Posterior cingulate gyrus (tissue), 11 donors: ENCODE measurements around the gene PCDH9.
A peak's percentile ranks its signal among the peaks of the same experiment; 100 is the strongest.

ENCODE experiments used
- DNase-seq, 10 donors: peaks; one replicate each; pipeline versions ENCODE4 v3.0.0 to v3.0.0-alpha.2; 2020 to 2021; ENCODE audit warnings: mixed read lengths in 3 of 10
- intact Hi-C: fragments of 100-400 bp; cut with DNase I; formaldehyde crosslinking; loops from one replicate; pipeline ENCODE4 v1.15.1; 2023

PCDH9 gene

DNA sequence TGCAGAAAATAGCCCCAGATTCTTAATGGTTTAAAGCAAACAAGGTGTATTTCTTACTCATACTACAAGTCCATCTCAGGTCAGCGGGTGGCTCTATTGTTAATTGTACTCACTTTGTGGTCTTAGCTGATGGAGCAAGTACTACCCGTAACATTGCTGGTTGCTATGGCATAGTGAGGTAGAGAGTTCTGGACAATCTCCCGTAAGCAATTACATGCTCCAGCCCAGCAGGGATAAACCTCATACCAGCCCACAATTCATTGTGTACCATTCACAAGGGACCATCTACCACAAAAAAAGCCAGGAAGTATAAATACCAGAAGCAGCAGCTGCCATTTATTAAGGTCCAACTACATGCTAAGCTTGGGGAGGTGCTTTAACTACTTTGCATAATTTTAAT is 167.1 kb downstream of the PCDH9 start:
- intact Hi-C loops, result loop anchor here (5.0 kb wide), 1 partner anchor 71 kb away; no protein-coding TSS in a partner anchor
- DNase-seq, result no peak

GRCh38 chr13:67062160-67062559 is 168.0 kb downstream of the PCDH9 start:
- DNase-seq, result no peak
- intact Hi-C loops, result loop anchor here (5.0 kb wide), 1 partner anchor 70 kb away; no protein-coding TSS in a partner anchor

GRCh38 chr13:67061750-67062149 is 168.4 kb downstream of the PCDH9 start:
- intact Hi-C loops, result loop anchor here (5.0 kb wide), 1 partner anchor 69 kb away; no protein-coding TSS in a partner anchor
- no peak for DNase-seq

GRCh38 chr13:67052550-67053490 is 177.3 kb downstream of the PCDH9 start:
- intact Hi-C loops, result no loop called here

GRCh38 chr13:67049744-67050143 is 180.4 kb downstream of the PCDH9 start:
- intact Hi-C loops, result no loop called here
- DNase-seq, result no peak

More at GRCh38 chr13:67052550-67053490, 177.3 kb downstream of the PCDH9 start:
- DNase-seq, result peak in 1 of 10 donors; percentile 60

GRCh38 chr13:67048821-67049150 is 181.3 kb downstream of the PCDH9 start:
- intact Hi-C loops, result no loop called here
- DNase-seq, result no peak

GRCh38 chr13:67048084-67048820 is 181.9 kb downstream of the PCDH9 start:
- no peak for DNase-seq
- intact Hi-C loops, result no loop called here

GRCh38 chr13:67045357-67045756 is 184.8 kb downstream of the PCDH9 start:
- no peak for DNase-seq
- intact Hi-C loops, result no loop called here

- intact Hi-C loops, result no loop called here
- DNase-seq, result no peak
Measured at GRCh38 chr13:67043901-67044300, 186.2 kb downstream of the PCDH9 start.

DNA sequence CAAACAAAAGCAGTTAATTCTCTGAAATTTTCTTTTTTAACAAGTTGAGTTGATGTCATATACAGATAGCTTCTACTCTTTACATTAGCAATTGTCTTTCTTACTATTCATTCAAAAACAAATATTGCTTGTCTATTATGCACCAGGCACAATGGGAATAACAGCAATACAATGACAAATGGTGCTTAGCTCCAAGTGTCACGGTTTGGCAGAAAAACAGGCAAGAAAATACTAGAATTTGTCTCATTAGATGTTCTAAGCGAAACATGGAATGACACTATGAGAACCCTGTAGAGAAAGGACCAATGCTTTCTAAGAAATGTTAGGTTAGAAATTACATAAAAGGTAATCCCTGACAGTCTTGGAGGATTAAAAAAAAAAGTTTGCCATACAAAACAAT is 187.6 kb downstream of the PCDH9 start:
- intact Hi-C loops, result no loop called here
- no peak for DNase-seq

DNA sequence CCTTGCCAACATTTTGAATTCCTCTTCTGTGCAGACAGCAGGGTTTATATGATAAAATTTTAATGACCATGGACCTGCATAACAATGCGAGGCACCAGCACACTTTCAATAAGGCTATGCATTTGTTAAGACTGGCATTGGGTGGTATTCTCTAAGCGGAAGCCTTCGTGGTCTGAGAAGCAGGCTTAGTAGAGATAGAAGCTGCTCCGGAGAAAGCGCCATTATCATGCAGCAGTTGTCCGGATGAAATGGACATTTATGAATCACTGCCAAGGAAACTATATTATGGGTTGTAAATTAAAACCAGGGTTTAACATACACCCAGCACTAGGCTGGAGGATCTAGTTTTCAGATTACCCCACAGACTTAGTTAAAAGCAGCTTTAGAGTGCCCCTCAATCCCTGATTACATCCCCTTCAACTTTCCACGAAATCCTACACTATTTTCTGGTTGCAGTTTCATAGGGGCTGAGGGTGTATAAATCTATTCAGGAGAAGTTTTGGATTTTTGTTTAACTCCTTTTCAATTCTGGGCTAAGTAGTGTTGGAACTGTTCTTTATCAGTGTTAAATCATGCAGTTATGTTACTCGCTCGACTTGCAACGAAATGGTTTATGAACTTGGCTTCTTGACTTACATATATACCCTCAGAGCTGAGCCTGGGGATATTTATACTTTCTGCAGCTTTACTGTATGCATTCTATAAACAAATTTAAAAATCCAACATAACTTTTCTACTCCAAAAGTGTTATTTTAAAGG is 193.3 kb downstream of the PCDH9 start:
- intact Hi-C loops, result no loop called here
- DNase-seq, result no peak

DNA sequence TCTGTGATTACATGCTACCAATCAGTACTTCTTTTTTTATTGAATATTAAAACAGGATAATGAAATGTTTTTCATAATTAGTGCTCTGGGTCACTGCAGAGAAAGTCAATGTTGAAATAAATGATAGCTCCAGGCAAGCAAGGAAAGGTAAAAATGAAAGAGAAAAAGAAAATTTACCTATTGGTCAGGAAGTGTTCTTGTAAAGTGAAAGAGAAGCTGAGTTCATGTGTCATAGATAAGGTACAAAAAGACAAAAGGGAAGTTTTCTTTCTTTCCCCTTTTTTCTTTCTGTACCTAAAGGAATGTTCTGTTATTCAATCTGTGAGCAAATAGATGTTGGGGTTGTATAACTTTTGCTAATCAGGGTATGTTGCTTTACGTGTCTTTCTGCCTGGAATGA is 197.0 kb downstream of the PCDH9 start:
- no peak for DNase-seq
- intact Hi-C loops, result no loop called here

GRCh38 chr13:67023130-67023876 is 206.8 kb downstream of the PCDH9 start:
- DNase-seq, result no peak
- intact Hi-C loops, result no loop called here

DNA sequence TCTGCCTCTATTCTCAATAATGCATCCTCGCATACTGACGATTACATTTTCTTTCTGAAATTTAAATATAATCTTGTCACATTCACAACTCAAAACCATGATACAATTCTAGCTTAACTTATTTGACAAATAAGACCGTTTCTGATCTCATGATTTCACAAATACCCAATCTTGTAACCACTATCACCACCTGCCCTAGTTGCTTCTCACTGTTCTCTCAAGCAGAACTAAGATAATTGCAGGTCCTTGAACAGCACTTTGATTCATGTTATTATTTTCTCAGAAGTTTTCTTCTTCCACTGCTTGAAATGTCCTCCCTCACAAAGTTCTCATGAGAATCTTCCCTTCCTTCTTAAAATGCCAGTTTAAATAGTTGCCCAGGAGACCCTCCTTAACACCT is 211.4 kb downstream of the PCDH9 start:
- no peak for DNase-seq
- intact Hi-C loops, result no loop called here

- intact Hi-C loops, result no loop called here
Measured at GRCh38 chr13:67017276-67017675, 212.9 kb downstream of the PCDH9 start.

DNA sequence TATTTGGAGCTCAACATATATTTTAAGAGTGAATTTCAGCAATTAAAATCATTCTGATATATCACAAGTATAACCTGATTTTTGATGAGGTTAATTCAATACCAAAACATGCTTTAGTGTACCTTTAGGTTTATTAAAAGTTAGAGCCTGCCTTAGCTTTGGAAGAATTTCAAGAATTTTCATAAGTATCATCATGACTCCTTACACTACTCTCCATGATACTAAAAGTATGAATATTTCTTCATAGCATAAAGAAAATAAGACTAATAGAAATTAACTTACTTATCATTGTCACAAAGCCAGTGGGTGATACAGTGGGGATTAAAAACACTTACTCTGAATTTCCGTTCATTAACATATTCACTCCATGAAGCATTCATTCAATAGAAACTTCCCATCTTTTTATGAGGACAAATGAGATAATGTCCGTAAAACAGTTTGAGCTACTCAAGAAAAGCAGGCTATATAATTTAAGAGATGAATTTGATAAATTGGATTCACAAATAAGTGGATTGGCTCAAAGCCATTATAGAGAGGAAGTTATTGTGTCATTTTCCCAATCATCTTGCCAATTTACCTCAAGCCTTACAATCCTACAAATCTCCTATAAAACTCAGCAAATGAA is 214.0 kb downstream of the PCDH9 start:
- intact Hi-C loops, result no loop called here
- DNase-seq, result no peak

More at GRCh38 chr13:67017276-67017675, 212.9 kb downstream of the PCDH9 start:
- no peak for DNase-seq

GRCh38 chr13:67014399-67014798 is 215.7 kb downstream of the PCDH9 start:
- DNase-seq, result no peak
- intact Hi-C loops, result no loop called here

- no peak for DNase-seq
- intact Hi-C loops, result no loop called here
Measured at GRCh38 chr13:67013709-67014108, 216.4 kb downstream of the PCDH9 start.

DNA sequence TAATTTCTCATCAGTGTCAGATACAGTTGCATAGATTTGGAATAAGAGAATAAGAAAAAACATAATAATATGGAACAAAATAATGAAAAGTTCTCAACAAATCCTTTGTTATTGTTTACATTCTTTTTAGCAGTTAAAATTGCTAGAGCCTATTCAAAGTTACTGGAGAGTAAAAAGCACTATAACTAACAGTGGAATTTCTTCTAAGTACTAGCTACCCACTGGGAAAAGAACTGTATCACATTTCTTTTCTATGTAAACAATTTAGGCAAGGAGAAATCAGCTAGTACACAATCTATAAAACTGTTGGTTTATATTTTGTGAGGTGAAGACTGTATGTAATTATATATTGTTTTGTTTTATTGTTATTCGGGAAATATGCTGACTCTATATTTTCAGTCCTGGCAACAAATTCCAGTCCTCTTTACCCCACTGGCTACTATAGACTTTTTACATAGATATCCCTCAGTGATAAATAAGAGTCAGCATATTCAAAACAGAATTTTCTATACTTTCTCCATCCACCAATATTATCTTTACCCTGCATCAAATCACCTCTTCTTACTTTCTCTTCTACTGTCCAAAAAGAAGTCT is 222.0 kb downstream of the PCDH9 start:
- intact Hi-C loops, result no loop called here
- no peak for DNase-seq
